Omental fat pad (tissue), 4 donors: ENCODE results near the gene MAP1LC3B2. TPM values are rescaled to one million over a fixed set of nuclear protein-coding genes. Genes with fewer than 3 reads are reported as not detected.

Experiments
- ATAC-seq: fragments of 150-250 bp; one replicate; pipeline ENCODE4 v1.9.1; 2016; ENCODE audit warnings: mild to moderate bottlenecking, moderate library complexity; ENCODE audit not compliant: low FRiP score
- DNase-seq: peaks from one replicate; pipeline ENCODE4 v3.0.0-alpha.2; 2019; ENCODE audit warnings: low spot score
- total RNA-seq, 4 donors: library from RNA; depleted of rRNA; stranded (reverse); fragments of >200 nt; gene quantifications; one replicate each; pipeline ENCODE4 v1.1.0, GENCODE V29; 2016
- TF ChIP-seq, protein P1 (sequence below), 3 donors: fragments of 450-650 bp; IDR thresholded peaks; one replicate each; pipeline ENCODE4 v1.5.1; 2016 to 2017; ENCODE audit warnings: antibody characterized with exemption in 3 of 3, mild to moderate bottlenecking in 3 of 3, moderate library complexity in 2 of 3

The MAP1LC3B2 gene
- 1 to 10 TPM in 2 of 4 donors, not detected in 2; 1.7 to 7.1 TPM for total RNA-seq

DNA sequence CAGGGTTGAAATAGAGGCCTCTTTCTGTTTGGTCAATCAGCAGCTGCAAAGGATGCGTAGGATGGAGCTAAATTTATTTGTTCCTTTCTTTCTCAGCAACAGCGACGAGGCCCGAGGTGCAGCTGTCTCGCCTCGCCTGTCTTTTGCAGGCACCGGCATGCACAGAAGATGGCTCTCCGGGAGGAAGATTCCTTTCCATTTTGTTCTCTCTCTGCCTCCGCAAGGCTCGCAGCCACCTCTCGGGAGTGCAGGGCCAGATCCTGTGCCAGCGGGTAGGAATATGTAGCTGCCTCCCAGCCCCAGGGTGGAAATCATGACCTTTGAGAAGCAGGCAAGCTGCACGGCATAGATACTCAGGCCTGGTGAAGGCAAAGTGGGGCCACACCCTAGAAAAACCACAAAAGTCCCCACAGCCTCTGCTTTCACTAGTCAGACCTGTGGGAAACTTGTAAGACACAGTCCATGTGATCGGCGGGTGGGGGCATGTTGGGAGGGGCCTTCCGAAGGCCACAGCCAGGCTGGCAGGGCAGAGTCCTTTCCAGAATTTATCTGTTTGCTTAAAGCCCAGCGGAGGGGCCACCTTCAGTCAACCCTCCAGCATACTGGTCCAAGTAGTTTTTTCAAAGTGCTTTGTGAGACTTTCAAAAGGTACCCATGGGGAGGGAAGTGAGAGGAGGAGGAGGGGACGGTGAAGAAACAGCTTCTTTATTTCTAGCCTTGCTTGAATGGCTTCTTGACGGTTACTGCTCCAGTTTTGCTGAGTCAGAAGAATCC, at the start of gene MAP1LC3B2:
TSS of gene MAP1LC3B2 (plus strand) at position 220 of the 774 bp plus-strand sequence. CDS start 16,562 bp downstream, outside the sequence.
- TF ChIP-seq, protein P1, sequence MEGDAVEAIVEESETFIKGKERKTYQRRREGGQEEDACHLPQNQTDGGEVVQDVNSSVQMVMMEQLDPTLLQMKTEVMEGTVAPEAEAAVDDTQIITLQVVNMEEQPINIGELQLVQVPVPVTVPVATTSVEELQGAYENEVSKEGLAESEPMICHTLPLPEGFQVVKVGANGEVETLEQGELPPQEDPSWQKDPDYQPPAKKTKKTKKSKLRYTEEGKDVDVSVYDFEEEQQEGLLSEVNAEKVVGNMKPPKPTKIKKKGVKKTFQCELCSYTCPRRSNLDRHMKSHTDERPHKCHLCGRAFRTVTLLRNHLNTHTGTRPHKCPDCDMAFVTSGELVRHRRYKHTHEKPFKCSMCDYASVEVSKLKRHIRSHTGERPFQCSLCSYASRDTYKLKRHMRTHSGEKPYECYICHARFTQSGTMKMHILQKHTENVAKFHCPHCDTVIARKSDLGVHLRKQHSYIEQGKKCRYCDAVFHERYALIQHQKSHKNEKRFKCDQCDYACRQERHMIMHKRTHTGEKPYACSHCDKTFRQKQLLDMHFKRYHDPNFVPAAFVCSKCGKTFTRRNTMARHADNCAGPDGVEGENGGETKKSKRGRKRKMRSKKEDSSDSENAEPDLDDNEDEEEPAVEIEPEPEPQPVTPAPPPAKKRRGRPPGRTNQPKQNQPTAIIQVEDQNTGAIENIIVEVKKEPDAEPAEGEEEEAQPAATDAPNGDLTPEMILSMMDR (IDR thresholded peaks at IDR 0.05): no peak
- no peak for ATAC-seq
- no peak for DNase-seq

DNA sequence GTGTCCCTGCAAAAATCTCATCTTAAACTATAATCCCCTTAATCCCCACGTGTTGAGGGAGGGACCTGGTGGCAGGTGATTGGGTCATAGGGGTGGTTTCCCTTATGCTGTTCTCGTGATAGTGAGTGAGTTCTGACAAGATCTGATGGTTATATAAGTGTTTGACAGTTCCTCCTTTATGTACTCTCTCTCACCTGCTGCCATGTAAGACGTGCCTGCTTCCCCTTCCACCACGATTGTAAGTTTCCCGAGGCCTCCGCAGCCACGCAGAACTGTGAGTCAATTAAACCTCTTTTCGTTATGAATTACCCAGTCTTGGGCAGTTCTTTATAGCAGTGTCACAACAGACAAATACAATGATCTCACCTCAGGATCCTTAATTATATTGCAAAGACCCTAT, 45.2 kb upstream of the MAP1LC3B2 start:
- ATAC-seq: no peak
- DNase-seq: no peak
- TF ChIP-seq, protein P1 (IDR thresholded peaks at IDR 0.05): no peak

- DNase-seq (no peak), ATAC-seq (no peak)
- TF ChIP-seq, protein P1 (IDR thresholded peaks at IDR 0.05): no peak
Measured at GRCh38 chr12:116515684-116516083, 43.5 kb upstream of the MAP1LC3B2 start.

DNA sequence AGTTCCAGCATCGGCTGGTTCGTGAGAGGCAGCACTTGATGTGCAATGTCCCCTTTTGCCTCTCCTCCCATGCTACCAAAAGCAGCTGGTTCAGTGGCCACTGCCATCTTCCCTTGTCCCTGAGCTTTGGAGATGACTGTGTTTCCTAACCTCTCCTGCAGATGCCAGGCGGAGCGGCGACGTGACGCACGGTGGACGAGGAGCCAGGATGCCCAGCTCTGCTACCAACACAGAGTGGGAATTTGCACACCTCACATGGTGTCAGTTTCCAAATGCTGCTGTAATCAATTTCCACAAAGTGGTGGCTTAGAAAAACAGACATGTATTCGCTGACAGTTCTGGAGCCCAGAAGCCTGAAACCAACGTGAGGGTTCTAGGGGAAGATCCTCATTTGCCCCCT, 42.5 kb upstream of the MAP1LC3B2 start:
- ATAC-seq (no peak), DNase-seq (no peak)
- TF ChIP-seq, protein P1 (IDR thresholded peaks at IDR 0.05): no peak

GRCh38 chr12:116517431-116518045, 41.6 kb upstream of the MAP1LC3B2 start:
- ATAC-seq (no peak), DNase-seq (no peak)
- TF ChIP-seq, protein P1 (IDR thresholded peaks at IDR 0.05): no peak

GRCh38 chr12:116520225-116520760, 38.9 kb upstream of the MAP1LC3B2 start:
- TF ChIP-seq, protein P1 (IDR thresholded peaks at IDR 0.05): no peak
- ATAC-seq (no peak), DNase-seq (no peak)
